ENCODE measurements around the gene SLC30A2.

GRCh38 chr1:26094677-26095383 is 48.9 kb upstream of the SLC30A2 start:
- TF ChIP-seq CTCF (IDR thresholded peaks at IDR 0.05) (no peak), POLR2AphosphoS5 (IDR thresholded peaks at IDR 0.05) (no peak), POLR2A (IDR thresholded peaks at IDR 0.05) (no peak)

Data from transverse colon (tissue), 4 donors.